DLD1 (cell line): ENCODE measurements around the gene LRRC75B.
"Not testable (repeated sequence)": the region's sequence is repeated elsewhere in the genome, so short reads cannot be mapped to it uniquely, and the experiment has no call there.

Experiments
- in situ Hi-C: cut with HindIII; loops from 2 replicates; pipeline ENCODE4 v1.10.0; 2017; ENCODE audit warnings: low sequenced_read_pairs

The LRRC75B gene, protein sequence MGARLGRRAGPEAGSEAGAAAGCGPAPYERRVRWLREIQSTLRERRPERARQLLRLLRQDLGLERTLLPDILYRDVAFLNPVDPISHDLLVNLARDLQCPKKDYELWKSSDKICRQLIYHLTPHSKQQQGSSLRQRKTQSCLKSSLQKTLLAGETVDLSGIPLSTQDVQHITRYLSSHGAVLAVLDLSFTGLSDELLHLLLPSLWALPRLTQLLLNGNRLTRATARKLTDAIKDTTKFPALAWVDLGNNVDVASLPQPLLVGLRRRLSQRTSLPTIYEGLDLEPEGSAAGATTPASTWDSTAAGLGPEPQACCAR

DNA sequence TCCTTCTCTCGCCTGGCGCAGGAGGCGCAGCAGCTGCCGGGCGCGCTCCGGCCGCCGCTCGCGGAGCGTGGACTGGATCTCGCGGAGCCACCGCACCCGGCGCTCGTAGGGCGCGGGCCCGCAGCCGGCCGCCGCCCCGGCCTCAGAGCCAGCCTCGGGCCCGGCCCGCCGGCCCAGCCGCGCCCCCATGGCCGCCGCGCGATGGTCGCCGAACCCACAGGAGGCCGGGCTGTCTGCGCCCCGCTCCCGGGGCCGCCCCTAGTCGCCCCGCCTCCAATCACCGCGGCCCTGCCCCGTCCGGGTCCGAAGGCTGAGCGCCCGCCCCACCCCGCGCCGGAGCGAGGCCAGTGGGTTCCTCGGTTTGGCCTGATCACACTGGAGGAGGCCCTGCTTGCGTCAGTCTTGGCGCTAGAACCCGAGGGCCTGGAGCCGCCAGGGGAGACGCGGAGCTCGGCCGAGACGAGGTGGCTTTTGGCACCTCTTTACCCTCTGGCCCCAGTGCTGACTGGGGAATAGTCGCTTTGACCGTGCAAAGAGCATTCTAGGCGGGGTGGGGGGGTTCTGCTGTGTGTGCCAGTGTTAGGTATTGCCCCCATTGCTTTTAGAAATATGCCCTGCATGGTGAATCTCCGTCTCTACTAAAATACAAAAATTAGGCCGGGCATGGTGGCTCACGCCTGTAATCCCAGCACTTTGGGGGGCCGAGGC lies at the start of gene LRRC75B:
LRRC75B (minus strand) TSS at position 223 of the 708 bp plus-strand sequence; CDS start at position 189, 34 bp downstream.
- in situ Hi-C loops, result no loop called here

DNA sequence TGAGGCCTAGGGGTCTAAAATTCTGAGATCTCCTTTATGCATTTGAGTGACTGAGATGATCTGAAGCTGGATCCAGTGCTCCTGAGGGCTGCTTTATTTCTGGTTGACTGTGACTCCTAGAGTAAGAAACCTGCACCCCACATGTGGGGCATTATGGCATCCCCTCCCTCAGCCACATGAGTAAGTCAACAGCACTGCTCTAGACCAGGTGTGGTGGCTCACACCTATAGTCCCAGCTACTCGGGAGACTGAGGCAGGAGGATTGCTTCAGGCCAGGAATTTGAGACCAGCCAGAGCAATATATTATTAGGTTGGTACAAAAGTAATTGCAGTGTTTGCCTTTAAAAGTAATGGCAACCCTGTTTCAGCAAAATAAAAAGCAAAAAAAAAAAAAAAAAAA lies 49.4 kb upstream of the LRRC75B start:
- in situ Hi-C loops, result not testable (repeated sequence)

DNA sequence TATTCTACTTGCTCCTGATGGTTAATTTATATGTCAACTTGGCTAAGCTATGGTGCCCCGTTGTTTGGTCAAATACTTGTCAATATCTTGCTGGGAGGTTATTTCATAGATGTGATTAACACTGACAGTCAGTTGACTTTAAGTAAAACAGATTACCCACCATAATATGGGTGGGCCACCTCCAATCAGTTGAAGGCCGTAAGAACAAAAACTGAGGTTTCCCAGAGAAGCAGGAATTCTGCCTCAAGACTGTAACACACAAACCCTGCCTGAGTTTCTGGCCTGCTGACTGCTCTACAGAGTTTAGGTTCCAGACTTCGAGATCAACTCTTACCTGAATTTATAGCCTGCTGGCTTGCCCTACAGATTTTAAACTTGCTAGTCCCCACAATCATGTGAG lies 43.6 kb upstream of the LRRC75B start:
- in situ Hi-C loops, result not testable (repeated sequence)

DNA sequence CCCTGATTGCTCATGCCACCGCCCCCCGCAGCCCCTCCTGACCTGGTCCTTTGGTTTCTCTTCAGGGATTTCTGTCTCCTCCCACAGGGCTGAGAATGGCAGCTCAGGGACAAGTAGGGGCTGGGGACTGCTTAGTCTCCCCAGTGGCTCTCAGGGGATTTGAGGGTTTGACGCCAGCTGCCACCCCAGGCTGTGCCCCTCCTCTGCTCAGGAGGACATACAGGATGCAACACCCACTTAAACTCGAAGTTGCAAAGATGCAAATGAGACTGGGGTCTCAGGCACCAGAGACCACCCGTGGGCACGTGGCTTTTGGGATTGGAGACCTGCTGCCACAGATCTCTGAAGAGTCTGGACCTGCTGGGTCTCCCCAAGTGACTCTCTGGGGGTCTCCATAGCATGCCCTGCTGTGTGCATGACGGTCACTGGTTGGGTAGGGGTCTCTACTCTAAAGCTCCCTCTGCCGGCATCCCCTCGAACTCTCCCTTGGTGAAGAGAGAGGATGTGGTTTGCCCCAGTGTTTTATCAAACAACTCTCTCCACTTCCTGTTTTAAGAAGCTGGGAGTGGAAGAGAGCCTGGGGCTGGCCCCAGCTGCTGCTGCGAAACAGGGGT lies 42.0 kb upstream of the LRRC75B start:
- in situ Hi-C loops, result not testable (repeated sequence)

DNA sequence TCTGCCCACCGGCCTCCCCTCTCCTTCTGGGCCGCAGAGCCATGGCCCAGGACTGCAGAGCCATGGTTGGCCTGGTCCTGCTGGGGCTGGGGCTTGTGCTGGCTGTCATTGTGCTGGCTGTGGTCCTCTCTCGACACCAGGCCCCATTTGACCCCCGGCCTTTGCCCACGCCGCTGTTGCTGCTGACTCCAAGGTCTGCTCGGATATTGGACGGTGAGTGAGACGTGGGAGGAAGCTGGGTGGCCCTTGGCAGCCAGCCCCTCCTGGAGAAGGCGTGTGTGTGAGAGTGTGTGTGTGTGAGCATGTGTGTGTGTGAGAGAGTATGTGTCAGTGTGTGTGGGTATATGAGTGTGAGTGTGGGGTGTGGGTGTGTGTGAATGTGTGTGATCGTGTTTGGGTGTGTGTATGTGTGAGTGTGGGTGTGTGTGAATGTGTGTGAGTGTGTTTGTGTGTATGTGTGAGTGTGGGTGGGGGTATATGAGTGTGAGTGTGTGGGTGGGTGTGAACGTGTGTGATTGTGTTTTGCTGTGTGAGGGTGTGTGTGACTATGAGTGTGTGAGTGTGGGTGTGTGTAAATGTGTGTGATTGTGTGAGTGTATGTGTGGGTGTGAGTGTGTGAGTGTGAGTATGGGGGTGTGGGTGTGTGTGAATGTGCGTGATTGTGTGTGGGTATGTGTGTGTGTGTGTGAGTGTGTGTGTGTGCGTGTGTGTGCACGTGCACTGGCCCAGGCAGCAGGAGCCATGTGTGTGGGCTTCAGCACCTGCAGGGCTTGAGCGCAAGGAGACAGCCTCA lies 40.6 kb upstream of the LRRC75B start:
- in situ Hi-C loops, result not testable (repeated sequence)

DNA sequence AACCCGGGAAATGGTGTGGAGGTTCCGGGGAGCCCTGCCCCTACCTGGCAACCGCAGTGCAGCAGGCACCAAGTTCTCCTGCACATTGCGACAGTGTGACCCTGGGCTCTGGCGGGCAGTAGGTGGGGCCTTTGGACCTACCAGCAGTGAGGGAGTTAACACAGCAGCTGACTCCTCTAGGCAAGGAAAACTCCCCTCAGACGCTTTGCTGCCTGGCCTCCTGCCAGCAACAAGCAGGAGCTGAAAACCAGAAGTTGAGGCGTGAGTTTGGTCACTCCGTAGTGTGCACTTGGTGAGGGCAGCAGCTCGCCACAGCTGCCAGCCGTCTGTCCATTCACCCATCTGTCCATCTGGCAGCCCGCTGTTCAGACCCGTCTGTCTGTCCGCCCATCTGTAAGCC lies 39.8 kb upstream of the LRRC75B start:
- in situ Hi-C loops, result not testable (repeated sequence)

DNA sequence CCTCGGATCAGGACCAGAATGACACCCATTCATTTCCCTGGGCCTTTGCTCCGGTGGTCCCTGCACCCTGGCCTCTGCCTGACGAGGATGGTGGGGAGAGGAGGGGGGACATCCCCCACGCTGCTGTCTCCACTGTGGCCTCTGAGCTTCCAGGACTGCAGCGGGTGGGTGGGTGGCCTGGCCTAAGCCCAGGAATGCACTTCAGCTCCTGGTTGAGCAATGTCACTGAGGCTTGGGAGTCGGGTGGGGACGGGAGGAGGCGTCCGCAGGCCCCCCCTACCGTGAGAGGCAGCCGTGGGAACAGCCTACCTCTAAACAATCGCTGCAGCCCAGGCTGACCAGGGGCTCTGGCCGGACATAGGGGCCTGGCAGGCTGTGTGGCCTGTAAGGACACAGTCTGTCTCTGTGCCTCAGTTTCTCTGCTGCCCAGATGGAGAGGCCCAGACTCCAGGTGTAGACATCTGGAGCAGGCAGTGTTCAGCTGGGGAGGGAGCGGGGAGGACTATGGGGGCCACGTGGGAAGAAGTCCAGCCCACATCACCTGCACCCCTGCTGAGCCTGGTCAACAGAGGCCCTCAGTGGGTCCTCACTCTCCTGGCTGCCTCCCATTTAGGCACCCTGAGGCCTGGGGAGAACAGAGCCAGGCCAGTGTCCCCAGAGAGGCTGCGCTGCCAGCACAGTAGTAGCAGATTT lies 38.7 kb upstream of the LRRC75B start:
- in situ Hi-C loops, result not testable (repeated sequence)

DNA sequence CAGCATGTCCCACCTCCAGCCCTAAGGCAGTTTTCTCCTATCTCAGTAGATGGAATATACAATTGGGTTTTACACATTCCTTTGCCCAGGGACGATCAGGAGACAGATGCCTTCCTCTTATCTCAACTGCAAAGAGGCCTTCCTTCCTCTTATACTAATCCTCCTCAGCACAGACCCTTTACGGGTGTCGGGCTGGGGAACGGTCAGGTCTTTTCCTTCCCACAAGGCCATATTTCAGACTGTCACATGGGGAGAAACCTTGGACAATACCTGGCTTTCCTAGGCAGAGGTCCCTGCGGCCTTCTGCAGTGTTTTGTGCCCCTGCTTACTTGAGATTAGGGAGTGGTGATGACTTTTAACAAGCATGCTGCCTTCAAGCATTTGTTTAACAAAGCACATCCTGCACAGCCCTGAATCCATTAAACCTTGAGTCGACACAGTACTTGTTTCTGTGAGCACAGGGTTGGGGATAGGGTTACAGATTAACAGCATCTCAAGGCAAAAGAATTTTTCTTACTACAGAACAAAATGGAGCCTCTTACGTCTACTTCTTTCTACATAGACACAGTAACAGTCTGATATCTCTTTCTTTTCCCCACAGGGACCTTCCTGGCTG lies 38.0 kb upstream of the LRRC75B start:
- in situ Hi-C loops, result not testable (repeated sequence)

DNA sequence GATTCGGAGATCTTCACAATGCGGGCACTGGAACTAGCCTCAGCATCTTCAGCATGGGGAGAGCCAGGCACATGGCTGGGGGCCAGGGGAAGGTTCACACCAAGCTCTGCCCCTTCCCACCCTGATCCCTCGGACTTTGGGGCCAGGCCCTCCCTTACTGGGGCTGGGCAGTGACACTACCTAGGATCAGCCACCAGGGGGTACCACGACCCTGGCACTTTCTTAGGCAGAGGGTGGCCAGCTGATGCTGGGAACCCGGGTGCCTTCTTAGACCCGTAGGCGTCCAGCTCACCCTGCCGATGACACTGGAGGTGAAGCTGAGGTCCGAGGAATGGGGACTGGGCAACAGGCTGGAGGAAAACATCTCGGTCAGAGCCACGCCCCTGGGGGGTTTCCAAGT lies 36.2 kb upstream of the LRRC75B start:
- in situ Hi-C loops, result not testable (repeated sequence)

DNA sequence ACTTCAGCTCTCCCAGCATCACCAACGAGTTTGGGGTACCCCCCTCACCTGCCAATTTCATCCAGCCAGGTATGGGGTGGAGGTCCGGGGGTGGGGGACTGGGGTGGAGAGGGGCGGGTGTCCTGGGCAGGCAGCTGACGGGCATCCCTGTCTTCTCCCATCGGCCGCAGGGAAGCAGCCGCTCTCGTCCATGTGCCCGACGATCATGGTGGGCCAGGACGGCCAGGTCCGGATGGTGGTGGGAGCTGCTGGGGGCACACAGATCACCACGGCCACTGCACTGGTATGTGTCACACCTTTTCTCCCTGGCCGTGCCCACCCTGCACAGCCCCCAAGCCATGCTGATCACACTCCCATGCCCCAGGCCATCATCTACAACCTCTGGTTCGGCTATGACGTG lies 35.0 kb upstream of the LRRC75B start:
- in situ Hi-C loops, result not testable (repeated sequence)

DNA sequence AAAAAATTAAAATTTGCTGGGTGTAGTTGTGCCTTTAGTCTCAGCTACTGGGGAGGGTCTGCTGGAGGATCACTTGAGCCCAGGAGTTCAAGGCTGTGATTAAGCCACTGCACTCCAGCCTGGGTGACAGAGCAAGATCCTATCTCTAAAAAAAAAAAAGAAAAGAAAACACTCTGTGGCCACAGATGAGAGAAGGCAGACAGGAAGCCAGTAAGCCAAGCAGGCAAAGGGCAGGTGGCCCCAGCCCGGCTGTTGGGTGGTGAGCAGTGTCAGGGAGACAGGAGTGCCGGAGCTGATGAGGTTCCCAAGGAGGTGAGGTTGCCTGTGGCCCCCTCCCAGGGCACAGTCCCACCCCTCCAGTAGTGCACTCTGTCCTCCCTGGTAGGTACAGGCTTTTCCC lies 29.7 kb upstream of the LRRC75B start:
- in situ Hi-C loops, result not testable (repeated sequence)

DNA sequence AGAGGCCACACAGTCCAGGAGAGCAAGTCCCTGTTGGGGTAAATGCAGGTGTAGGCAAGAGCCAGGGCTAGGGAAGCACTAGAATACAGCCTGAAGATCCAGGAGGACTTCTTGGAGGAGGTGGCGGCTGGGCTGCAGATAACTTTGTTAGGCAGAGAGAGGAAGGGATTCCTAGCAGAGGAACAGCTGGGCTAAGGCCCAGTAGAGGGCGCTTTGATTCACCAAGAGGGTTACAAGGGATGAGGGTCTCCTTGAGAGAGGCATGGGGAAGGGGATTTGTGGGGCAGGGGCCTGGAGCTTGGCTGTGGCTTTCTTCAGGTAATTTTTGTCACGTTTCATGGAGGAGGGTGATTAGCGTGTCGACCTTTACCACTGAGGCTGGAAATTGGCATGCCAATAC lies 28.4 kb upstream of the LRRC75B start:
- in situ Hi-C loops, result not testable (repeated sequence)

DNA sequence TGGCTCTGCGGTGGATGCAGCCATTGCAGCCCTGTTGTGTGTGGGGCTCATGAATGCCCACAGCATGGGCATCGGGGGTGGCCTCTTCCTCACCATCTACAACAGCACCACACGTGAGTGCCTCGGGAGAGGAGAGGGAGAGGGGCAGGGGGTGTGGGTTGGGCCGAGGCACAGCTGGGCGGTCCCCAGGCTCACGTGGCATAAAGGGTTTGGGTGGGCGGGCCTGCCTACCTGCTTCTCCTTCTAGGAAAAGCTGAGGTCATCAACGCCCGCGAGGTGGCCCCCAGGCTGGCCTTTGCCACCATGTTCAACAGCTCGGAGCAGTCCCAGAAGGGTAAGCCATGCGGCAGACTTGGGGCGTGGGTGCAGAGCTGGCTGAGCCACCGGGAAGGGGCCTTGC lies 21.9 kb upstream of the LRRC75B start:
- in situ Hi-C loops, result not testable (repeated sequence)

DNA sequence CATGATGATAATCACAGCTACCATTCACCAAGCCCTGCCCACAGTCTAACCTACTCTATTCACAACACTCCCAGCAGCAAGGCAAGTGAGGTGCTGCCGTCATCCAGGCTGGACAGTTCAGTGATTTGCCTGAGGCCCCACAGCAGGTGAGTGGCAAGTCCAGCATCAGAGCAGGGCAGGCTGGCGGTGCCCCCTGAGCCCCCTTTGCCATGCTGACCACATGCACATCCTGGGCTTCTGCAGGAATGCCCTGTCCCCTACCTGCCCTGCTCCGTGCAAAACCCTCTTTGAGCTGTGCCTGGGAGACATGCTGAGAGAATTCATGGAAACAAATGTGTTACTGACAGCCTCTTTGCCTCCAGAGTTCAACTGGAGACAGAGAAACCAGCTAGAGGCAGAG lies 17.0 kb upstream of the LRRC75B start:
- in situ Hi-C loops, result not testable (repeated sequence)

DNA sequence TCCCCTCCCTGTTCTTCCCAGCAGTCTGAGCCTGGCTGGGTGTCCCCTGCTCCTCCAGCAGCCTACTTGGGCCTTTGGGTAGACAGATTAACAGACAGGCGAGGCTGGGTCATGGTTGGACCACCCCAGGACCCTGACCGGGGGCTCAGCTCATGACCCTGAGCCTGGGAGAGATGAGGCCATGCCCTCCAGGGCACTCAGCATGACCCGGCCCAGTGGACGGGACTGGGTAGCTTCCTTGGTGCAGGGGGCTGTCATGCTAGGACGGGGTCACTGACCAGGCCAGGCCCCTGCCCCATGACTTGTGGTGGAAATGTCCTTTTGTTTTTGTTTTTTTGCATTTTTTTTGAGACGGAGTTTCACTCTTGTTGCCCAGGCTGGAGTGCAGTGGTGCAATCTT lies 15.5 kb upstream of the LRRC75B start:
- in situ Hi-C loops, result not testable (repeated sequence)

DNA sequence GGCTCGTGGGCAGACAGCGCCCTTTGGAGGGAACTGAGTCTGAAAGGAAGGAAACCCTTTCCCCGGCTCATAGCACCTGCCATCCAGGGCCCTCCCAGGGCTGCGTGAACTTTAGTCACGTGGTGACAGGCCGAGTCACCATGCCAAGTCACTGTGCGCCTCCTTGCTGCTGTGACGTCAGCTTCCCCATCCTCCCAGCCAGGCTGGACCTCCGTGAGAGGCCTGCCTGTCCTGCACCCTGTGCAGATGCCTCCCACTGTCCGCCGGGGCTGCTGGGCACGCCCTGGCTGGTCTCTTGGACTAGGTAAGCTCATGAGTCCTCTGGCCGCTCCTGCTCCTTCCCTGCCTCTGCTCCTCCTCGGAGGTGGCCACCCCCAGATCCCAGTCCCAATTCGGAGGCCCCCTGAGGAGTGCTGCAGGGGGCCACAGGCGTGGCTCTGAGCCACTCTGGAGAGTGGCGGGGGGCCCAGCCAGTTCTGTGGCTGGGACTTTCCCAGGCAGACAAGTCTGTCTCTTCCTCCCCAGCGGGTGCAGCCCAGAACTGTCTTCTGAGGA lies 14.6 kb upstream of the LRRC75B start:
- in situ Hi-C loops, result not testable (repeated sequence)

DNA sequence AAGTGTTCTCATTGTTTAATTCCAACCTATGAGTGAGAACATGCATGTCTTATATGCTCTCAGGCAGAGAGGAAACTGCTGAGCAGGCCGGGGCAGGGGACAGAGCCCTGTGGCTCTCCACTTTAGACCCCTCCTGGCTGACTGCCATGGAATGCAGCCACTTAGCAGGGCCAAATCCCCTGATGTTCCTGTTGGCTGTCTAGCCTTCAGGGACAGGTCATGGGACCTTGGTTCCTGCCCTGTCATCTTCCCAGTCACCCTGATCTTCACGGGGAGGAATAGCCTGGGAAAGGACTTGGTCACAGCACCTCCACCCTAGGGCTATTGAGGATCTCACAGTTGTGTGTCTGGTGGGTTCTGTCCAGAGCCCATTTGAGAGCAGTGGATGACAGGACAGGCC lies 13.5 kb upstream of the LRRC75B start:
- in situ Hi-C loops, result not testable (repeated sequence)

DNA sequence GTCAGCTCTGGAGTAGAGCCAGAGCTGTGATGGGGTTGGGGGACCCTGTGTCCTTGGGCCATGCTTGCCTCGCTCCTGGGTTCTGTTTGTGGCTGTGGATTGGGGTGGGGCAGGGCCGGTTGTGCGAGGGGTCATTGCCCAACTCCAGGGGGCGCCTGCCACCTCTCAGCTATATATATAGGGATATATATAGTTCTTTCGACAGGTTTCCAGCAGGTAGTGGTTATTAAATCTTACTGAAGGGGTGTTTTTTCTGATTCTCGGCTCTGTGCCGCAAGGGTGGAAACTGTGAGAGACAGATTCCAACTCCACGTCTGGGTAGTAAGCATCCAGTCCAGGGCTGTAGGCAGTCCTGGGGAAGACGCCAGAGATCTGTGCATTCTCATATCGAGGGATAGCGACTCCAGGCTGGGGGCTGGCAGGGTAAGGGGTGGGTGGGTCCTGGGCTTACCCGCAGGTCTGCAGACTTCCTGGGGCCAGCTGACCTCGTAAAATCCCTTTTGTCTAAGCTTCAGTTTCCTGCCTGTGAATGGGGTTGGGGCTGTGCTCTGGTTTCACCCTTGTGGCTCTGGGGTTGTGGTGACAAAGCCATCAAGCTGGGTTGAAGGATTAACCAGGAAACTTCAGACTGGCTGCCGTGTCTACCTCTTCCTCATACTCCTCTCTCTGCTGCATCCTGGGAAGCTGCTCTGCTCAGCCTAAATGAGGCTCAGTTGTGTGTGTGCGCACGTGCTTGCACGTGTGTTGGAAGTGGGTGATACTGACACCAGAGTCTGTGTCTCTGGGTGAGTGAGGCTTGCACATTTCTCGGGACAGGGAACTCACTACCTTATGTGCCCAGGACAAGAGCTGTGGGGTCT lies 11.1 kb upstream of the LRRC75B start:
- in situ Hi-C loops, result not testable (repeated sequence)
